ENCODE data around the gene NAPEPLD. TPM values are rescaled to one million over a fixed set of nuclear protein-coding genes. Genes with fewer than 3 reads are reported as not detected.
A peak's percentile ranks its signal among the peaks of the same experiment; 100 is the strongest.
"Not testable (repeated sequence)": the region's sequence is repeated elsewhere in the genome, so short reads cannot be mapped to it uniquely, and the experiment has no call there.

The NAPEPLD gene
- total RNA-seq, result 10 to 100 TPM; 20.3 to 46.7 (median 34.4) TPM

GRCh38 chr7:103148994-103149807, at the start of gene NAPEPLD:
Gene NAPEPLD, minus strand, starts transcription at chr7:103149099. Its CDS starts 20,323 bp downstream, at chr7:103128776.
- DNase-seq, result peak; percentile 90 to 93
- Histone ChIP-seq H3K27ac (peak within 1 kb of the TSS; percentile 86 to 98 (median 94)), H3K27me3 (no peaks in the 10 kb centered on the region), H3K36me3 (no peaks in the 10 kb centered on the region), H3K4me3 (replicated peaks in 1 of 3) (peak within 1 kb of the TSS; percentile 29 to 96 (median 74)), H3K9me3 (no peaks in the 10 kb centered on the region), H3K4me1 (peaks cover 10 to 17% of the 10 kb centered on the region in 2 donors)
- intact Hi-C loops (cut with DNase I), result no loop called here
- WGBS, 2 donors, result 5 to 10% methylated on average over 18 to 36 of the region's 82 CpGs
- TF ChIP-seq CTCF (IDR thresholded peaks at IDR 0.05) (peak in 1 of 6 experiments; percentile 4), POLR2A (IDR thresholded peaks at IDR 0.05) (peak in 1 of 2 donors; percentile 69)

GRCh38 chr7:103198079-103198478, 49.2 kb upstream of the NAPEPLD start:
- 68 to 83% methylated on average over 3 of the region's 3 CpGs for WGBS, 2 donors
- H3K4me3 ChIP-seq (replicated peaks in 1 of 3); DNase-seq; H3K36me3 ChIP-seq; H3K27ac ChIP-seq; H3K9me3 ChIP-seq; H3K27me3 ChIP-seq; intact Hi-C loops (cut with DNase I); H3K4me1 ChIP-seq: not testable (repeated sequence)

- H3K27ac ChIP-seq; H3K9me3 ChIP-seq; H3K4me3 ChIP-seq (replicated peaks in 1 of 3); H3K4me1 ChIP-seq; H3K36me3 ChIP-seq; H3K27me3 ChIP-seq; intact Hi-C loops (cut with DNase I): not testable (repeated sequence)
- 20 to 29% methylated on average over 4 of the region's 4 CpGs for WGBS, 2 donors
- peak; percentile 8 to 24 for DNase-seq
Observed at GRCh38 chr7:103195364-103195763, 46.5 kb upstream of the NAPEPLD start.

- H3K4me1 ChIP-seq; H3K4me3 ChIP-seq (replicated peaks in 1 of 3); H3K27me3 ChIP-seq; H3K36me3 ChIP-seq; intact Hi-C loops (cut with DNase I); H3K9me3 ChIP-seq; H3K27ac ChIP-seq: not testable (repeated sequence)
- peak; percentile 44 to 57 for DNase-seq
- WGBS, 2 donors, result 70 to 82% methylated on average over 4 to 6 of the region's 8 CpGs
Observed at GRCh38 chr7:103172415-103173146, 23.7 kb upstream of the NAPEPLD start.

GRCh38 chr7:103171695-103172414, 23.0 kb upstream of the NAPEPLD start:
- H3K9me3 ChIP-seq; H3K36me3 ChIP-seq; H3K4me1 ChIP-seq; H3K4me3 ChIP-seq (replicated peaks in 1 of 3); H3K27me3 ChIP-seq; intact Hi-C loops (cut with DNase I); DNase-seq; H3K27ac ChIP-seq: not testable (repeated sequence)
- 89 to 93% methylated on average over 4 to 6 of the region's 6 CpGs for WGBS, 2 donors

- H3K27me3 ChIP-seq; H3K36me3 ChIP-seq; H3K4me3 ChIP-seq (replicated peaks in 1 of 3); H3K9me3 ChIP-seq; H3K27ac ChIP-seq; intact Hi-C loops (cut with DNase I); H3K4me1 ChIP-seq; DNase-seq: not testable (repeated sequence)
- 78% methylated on average over 3 of the region's 3 CpGs for WGBS, 2 donors
Observed at GRCh38 chr7:103166921-103167544, 18.1 kb upstream of the NAPEPLD start.

GRCh38 chr7:103163087-103163825, 14.4 kb upstream of the NAPEPLD start:
- intact Hi-C loops (cut with DNase I); DNase-seq; H3K4me3 ChIP-seq (replicated peaks in 1 of 3); H3K9me3 ChIP-seq; H3K36me3 ChIP-seq; H3K27me3 ChIP-seq: not testable (repeated sequence)
- WGBS, 2 donors, result 79% methylated on average over 5 of the region's 5 CpGs
- Histone ChIP-seq H3K27ac (peak overlapping the region in 1 of 3 donors; percentile 82), H3K4me1 (peaks cover 17 to 20% of the 10 kb centered on the region in 2 donors)

- peak overlapping the region; percentile 49 to 82 (median 56) for H3K27ac ChIP-seq
- DNase-seq, result peak; percentile 61 to 68
- H3K27me3 ChIP-seq; H3K36me3 ChIP-seq; intact Hi-C loops (cut with DNase I); H3K9me3 ChIP-seq; H3K4me3 ChIP-seq (replicated peaks in 1 of 3): not testable (repeated sequence)
- peaks cover 17 to 20% of the 10 kb centered on the region in 2 donors for H3K4me1 ChIP-seq
- 25 to 42% methylated on average over 2 of the region's 2 CpGs for WGBS, 2 donors
Observed at GRCh38 chr7:103162641-103163040, 13.7 kb upstream of the NAPEPLD start.

GRCh38 chr7:103161998-103162616, 13.2 kb upstream of the NAPEPLD start:
- H3K9me3 ChIP-seq; H3K36me3 ChIP-seq; intact Hi-C loops (cut with DNase I); H3K27me3 ChIP-seq; DNase-seq; H3K4me3 ChIP-seq (replicated peaks in 1 of 3): not testable (repeated sequence)
- H3K27ac ChIP-seq, result peak overlapping the region; percentile 49 to 82 (median 56)
- H3K4me1 ChIP-seq, result peaks cover 17 to 20% of the 10 kb centered on the region in 2 donors
- 80 to 89% methylated on average over 3 of the region's 3 CpGs for WGBS, 2 donors

GRCh38 chr7:103159072-103159471, 10.2 kb upstream of the NAPEPLD start:
- H3K27ac ChIP-seq; intact Hi-C loops (cut with DNase I); H3K36me3 ChIP-seq; DNase-seq; H3K9me3 ChIP-seq; H3K27me3 ChIP-seq; H3K4me3 ChIP-seq (replicated peaks in 1 of 3): not testable (repeated sequence)
- 84 to 86% methylated on average over 1 of the region's 1 CpG for WGBS, 2 donors
- H3K4me1 ChIP-seq, result peaks cover 20 to 21% of the 10 kb centered on the region in 2 donors
